DMS53 treated with DMSO at 0.1 percent for 48 hours (cell line): ENCODE measurements around the gene COL25A1.
"Not testable (repeated sequence)": the region's sequence is repeated elsewhere in the genome, so short reads cannot be mapped to it uniquely, and the experiment has no call there.

Experiments used
- DNase-seq: peaks from one replicate; lab custom pipeline; 2025; ENCODE audit not compliant: unreplicated experiment; lab: John Stamatoyannopoulos, UW

The COL25A1 gene

GRCh38 chr4:109020861-109021260, 281.6 kb downstream of the COL25A1 start:
- DNase-seq = no peak

GRCh38 chr4:109016200-109016599, 286.3 kb downstream of the COL25A1 start:
- DNase-seq = no peak

GRCh38 chr4:109015413-109015810, 287.0 kb downstream of the COL25A1 start:
- DNase-seq = no peak

GRCh38 chr4:109014593-109015412, 287.7 kb downstream of the COL25A1 start:
- no peak for DNase-seq

GRCh38 chr4:109012286-109012880, 290.1 kb downstream of the COL25A1 start:
- no peak for DNase-seq

- DNase-seq = no peak
Measured at GRCh38 chr4:109011241-109012026, 291.0 kb downstream of the COL25A1 start.

GRCh38 chr4:109010521-109010920, 291.9 kb downstream of the COL25A1 start:
- no peak for DNase-seq

- DNase-seq = no peak
Measured at GRCh38 chr4:109009909-109010308, 292.5 kb downstream of the COL25A1 start.

- no peak for DNase-seq
Measured at GRCh38 chr4:109007976-109008375, 294.5 kb downstream of the COL25A1 start.

GRCh38 chr4:109005523-109005922, 296.9 kb downstream of the COL25A1 start:
- DNase-seq = no peak

GRCh38 chr4:109004418-109004817, 298.0 kb downstream of the COL25A1 start:
- no peak for DNase-seq

GRCh38 chr4:109003964-109004363, 298.5 kb downstream of the COL25A1 start:
- DNase-seq = no peak

GRCh38 chr4:108991551-108992328, 310.7 kb downstream of the COL25A1 start:
- DNase-seq = no peak

GRCh38 chr4:108988464-108989195, 313.8 kb downstream of the COL25A1 start:
- DNase-seq = no peak

- not testable (repeated sequence) for DNase-seq
Measured at GRCh38 chr4:108984495-108984894, 318.0 kb downstream of the COL25A1 start.

- DNase-seq = no peak
Measured at GRCh38 chr4:108982402-108983185, 319.9 kb downstream of the COL25A1 start.

- DNase-seq = no peak
Measured at GRCh38 chr4:108980455-108981239, 321.8 kb downstream of the COL25A1 start.

GRCh38 chr4:108979759-108980158, 322.7 kb downstream of the COL25A1 start:
- DNase-seq = no peak

GRCh38 chr4:108978066-108978465, 324.4 kb downstream of the COL25A1 start:
- no peak for DNase-seq
